Spleen (tissue), 7 donors: ENCODE measurements around the gene TMEM119.

ENCODE experiments used
- CTCF ChIP-seq, 11 experiments: fragments of 200-600 bp in 7 of 11; fragments of 450-650 bp in 4 of 11; sonication (generic) in 4 of 11; IDR thresholded peaks in 8 of 11; conservative IDR thresholded peaks in 3 of 11; 1 replicate in 7 of 11; 2 replicates in 4 of 11; pipeline versions ENCODE4 v1.4.0 to v1.8.0; 2016 to 2021; ENCODE audit warnings: antibody characterized with exemption in 11 of 11, inconsistent platforms in 4 of 11, mild to moderate bottlenecking in 1 of 11
- POLR2A ChIP-seq, 3 donors: fragments of 450-650 bp; IDR thresholded peaks; one replicate each; pipeline ENCODE4 v1.5.1; 2017; ENCODE audit warnings: antibody characterized with exemption in 3 of 3, mild to moderate bottlenecking in 1 of 3
- POLR2AphosphoS5 ChIP-seq, 3 donors: sonication (generic); formaldehyde crosslinking; IDR thresholded peaks; one replicate each; pipeline ENCODE4 v1.5.1; 2017; ENCODE audit warnings: antibody characterized with exemption in 3 of 3
- donor health status: DM: no; HTN: no; CAD: no; lungs with moderate emphysema.
- donor health status: DM: no; HTN: no; CAD: no.
- donor health status: DM: no; HTN: no; CAD: no.

- TF ChIP-seq CTCF (IDR thresholded peaks at IDR 0.05 in 8 of 11, conservative IDR thresholded peaks at IDR 0.05 in 3 of 11) (no peak), POLR2A (IDR thresholded peaks at IDR 0.05) (no peak), POLR2AphosphoS5 (IDR thresholded peaks at IDR 0.05) (no peak)
Measured at GRCh38 chr12:108583991-108584390, 13.9 kb downstream of the TMEM119 start.
